Kidney epithelial cell (primary cell): ENCODE measurements around the gene DIP2C. TPM values are rescaled to one million over a fixed set of nuclear protein-coding genes. Genes with fewer than 3 reads are reported as not detected.

Experiments used
- DNase-seq: peaks from one replicate; pipeline ENCODE4 v3.0.0-alpha.2; 2010; ENCODE audit warnings: low read depth
- H3K27me3 ChIP-seq: 2 replicates; pipeline ENCODE4 v1.6.0; 2011; ENCODE audit warnings: low read length; ENCODE audit not compliant: control insufficient read depth, insufficient read depth
- H3K36me3 ChIP-seq: 2 replicates; pipeline ENCODE4 v1.5.1; 2011; ENCODE audit warnings: low read length; ENCODE audit not compliant: control insufficient read depth, insufficient read depth
- H3K4me3 ChIP-seq: 2 replicates; pipeline ENCODE4 v1.5.1; 2011; ENCODE audit warnings: low read depth, mild to moderate bottlenecking, control low read depth, low read length
- CTCF ChIP-seq: IDR thresholded peaks from 2 replicates; pipeline ENCODE4 v1.5.1; 2011; ENCODE audit warnings: mild to moderate bottlenecking, moderate library complexity, low read length, control low read depth, inconsistent platforms; ENCODE audit not compliant: insufficient read depth, poor library complexity, severe bottlenecking
- total RNA-seq: library from RNA; depleted of rRNA; stranded (reverse); fragments of >200 nt; gene quantifications from 2 replicates; pipeline ENCODE4 v1.2.3, GENCODE V29; 2015

Gene DIP2C
- total RNA-seq, 1 donor from 2014 or later = 19.2 TPM

- DNase-seq = no peak
- no peak for TF ChIP-seq CTCF
- Histone ChIP-seq H3K36me3 (no peaks in the 10 kb centered on the region), H3K27me3 (no peaks in the 10 kb centered on the region), H3K4me3 (no peak overlapping the region)
These were observed 132.4 kb downstream of the DIP2C start for GRCh38 chr10:556971-557637.

GRCh38 chr10:555682-556350, 133.7 kb downstream of the DIP2C start:
- Histone ChIP-seq H3K27me3 (no peaks in the 10 kb centered on the region), H3K36me3 (no peaks in the 10 kb centered on the region), H3K4me3 (no peak overlapping the region)
- no peak for DNase-seq
- TF ChIP-seq CTCF = no peak

- no peak for TF ChIP-seq CTCF
- DNase-seq = no peak
- Histone ChIP-seq H3K36me3 (no peaks in the 10 kb centered on the region), H3K4me3 (no peak overlapping the region), H3K27me3 (no peaks in the 10 kb centered on the region)
These were observed 134.2 kb downstream of the DIP2C start for GRCh38 chr10:555281-555680.

- no peak for DNase-seq
These were observed 135.2 kb downstream of the DIP2C start for GRCh38 chr10:554182-554848.

GRCh38 chr10:553233-553632, 136.2 kb downstream of the DIP2C start:
- no peak for TF ChIP-seq CTCF
- Histone ChIP-seq H3K27me3 (no peaks in the 10 kb centered on the region), H3K36me3 (no peaks in the 10 kb centered on the region), H3K4me3 (no peak overlapping the region)
- DNase-seq = no peak

More at GRCh38 chr10:554182-554848, 135.2 kb downstream of the DIP2C start:
- Histone ChIP-seq H3K4me3 (no peak overlapping the region), H3K27me3 (no peaks in the 10 kb centered on the region), H3K36me3 (no peaks in the 10 kb centered on the region)
- TF ChIP-seq CTCF = no peak
